ENCODE results near the gene OR10Z1.

The OR10Z1 gene, protein sequence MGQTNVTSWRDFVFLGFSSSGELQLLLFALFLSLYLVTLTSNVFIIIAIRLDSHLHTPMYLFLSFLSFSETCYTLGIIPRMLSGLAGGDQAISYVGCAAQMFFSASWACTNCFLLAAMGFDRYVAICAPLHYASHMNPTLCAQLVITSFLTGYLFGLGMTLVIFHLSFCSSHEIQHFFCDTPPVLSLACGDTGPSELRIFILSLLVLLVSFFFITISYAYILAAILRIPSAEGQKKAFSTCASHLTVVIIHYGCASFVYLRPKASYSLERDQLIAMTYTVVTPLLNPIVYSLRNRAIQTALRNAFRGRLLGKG

DNA sequence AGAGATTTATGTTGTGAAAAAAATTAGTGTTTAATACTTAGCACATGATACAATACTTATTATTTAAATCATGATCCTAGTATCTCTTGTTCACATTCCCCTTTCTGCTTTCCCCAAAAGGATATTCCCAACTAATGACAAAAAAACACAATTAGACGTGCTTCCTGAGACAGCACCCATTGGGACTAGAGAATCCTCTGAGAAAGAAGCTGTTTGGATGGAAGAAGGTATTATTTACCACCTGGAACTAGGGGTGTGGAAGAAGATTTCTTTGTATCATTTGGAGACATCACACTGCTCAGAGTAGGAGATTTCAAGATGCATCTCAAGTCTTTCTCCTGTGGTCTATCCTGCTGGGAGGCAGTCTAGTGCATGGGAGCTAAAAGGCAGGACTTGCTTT, at the start of gene OR10Z1:
OR10Z1 (plus strand) TSS at position 301 of the 400 bp plus-strand sequence. CDS start 1,171 bp downstream, outside the sequence.
- DNase-seq: no peak

DNA sequence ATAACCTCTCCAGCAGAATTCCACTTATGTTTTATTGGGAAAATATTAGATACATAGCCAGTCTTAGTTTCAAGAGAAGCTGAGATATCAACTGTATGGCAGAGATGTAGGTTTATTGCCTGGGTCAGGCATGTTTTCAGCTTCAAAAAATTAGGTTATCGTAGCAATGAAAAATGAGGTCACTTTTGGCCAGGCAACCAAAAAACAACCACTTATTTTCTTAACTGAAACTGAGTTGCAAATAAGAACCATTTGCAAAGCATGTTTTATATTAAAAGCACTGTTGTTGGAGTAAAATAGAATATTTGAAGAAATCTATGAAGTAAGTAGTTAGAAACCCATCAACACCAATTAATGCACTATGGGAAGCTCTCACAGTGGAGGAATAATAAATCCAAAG, 45.4 kb upstream of the OR10Z1 start:
- DNase-seq: no peak

DNA sequence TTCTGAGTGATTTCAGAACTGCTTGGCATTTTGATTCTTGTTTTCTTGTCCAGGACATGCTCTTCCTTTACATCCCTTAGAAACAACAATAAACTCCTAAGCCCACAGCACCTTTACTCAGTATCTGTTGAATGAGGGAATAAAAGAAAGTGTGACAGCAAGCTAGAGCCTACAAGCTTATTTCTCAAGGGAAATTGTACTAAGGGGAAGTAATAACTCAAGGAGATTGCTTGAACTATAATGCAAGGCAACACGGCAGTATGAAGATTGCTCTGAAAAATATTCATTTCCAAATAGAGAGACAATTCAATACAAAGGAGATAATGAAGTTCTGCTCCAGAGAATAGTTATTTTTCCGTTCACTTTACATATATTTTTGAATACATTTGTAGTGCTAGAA, 41.2 kb upstream of the OR10Z1 start:
- no peak for DNase-seq

DNA sequence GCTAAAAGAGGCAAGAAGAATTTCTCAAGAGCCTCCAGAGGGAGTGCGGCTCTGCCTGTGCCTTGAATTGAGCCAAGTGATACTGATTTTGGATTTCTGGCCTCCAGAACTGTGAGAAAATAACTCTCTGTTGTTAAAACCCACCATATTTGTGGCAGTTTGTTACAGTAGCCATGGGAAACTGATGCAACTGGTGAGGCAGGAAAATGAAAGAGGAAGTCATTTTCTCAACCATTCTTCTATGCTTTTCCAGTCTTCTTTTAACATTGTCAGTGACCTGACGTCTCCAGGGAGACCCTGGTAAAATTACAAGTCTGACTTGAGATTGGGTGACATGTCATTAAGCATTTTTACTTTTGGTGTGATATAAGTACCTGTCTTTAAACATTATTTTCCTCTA, 40.5 kb upstream of the OR10Z1 start:
- DNase-seq: no peak

DNA sequence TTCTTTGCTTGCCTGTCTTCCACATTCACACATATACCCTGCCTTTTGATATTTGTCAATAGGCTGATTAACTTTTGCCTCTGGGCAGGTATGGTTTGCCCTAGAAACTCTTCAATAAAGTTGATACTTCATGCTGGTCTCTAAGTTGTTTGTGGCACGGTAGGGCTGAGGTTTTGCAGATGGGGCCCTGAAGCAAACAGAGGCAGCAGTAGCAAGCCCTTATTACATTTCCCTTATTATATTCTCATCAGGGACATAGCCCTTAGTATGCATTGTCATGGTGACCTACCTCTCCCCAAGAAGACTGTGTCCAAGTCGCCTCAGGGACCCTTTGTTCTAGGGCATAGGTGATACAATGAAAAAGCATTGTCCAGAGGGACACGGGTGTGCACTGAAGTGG, 34.6 kb upstream of the OR10Z1 start, which contains the start of gene OR6P1:
OR6P1 (minus strand) TSS at position 101 of the 400 bp plus-strand sequence. CDS start 6,976 bp downstream, outside the sequence.
- no peak for DNase-seq

DNA sequence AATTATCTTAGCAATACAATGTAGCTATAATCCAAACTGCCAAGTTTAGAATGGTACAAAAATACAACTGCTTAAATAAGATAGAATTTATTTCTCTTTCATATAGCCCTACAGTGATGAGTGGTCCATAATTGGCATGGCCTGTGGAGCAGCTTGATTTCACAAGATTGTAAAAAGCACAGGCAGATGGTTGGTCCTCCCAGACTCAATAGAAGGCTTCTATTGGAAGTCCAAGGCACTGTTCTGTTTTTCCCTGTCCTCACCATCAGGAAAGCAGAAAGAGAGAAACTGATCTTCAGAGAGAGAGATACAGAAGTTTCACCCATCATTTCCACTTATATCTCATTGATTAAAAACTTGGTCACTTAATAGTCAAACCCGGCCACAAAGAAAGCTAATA, 32.8 kb upstream of the OR10Z1 start:
- DNase-seq: no peak

DNA sequence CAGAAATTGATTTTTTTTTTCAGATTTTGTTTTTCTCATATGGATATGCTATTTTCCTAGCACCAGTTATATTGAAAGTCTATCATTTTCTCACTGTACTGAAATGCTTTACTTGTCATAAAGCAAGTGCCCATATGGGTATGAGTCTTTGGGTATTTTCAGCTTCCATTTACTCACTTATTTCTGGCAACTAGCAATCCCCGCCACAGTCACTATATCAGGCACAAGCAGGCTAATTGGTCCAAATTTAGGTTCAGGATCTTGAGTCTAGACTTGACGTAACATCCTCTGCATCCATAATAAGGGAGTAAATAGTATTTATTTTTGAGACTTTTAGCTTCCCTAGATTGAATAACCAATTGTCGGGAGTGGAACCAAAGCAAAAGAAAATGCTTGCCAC, 27.5 kb upstream of the OR10Z1 start:
- no peak for DNase-seq

DNA sequence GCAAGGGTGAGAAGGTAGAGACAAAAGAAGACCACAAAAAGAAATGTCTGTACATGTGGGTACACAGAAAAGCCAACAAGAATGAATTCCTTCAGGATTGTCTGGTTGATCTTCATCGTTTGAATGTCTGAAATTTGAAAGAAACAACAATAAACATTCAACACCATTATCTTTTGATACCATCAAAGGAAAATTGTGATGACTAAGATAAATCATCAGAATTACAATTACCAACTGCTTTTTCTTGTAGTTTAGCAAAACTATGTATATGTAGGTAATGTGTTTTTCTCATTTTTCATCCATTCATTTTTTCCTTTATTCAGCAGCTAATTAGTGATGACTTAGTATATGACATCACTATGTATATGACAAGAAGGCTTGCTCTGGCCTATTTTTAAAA, 25.3 kb upstream of the OR10Z1 start, which contains the start of gene OR10X1:
OR10X1 (minus strand) TSS at position 167 of the 400 bp plus-strand sequence; CDS start at position 167, 0 bp downstream.
- no peak for DNase-seq

DNA sequence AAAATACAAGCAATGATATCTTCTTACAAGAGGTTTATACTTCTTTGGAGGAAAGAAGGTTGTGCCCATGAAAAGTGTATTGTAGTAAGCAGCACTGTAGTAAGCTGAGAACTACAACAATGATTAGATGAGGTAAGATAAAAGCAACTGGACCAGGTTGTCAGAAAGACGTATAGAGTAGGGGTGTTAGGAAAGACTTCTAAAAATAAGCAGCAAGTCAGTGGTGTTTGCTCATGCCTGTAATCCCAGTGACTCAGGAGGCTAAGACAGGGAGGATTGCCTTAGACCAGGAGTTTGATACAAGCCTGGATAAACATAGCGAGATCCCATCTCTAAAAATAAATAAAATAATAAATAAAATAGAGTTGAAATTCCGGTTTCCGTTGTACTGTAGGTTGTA, 21.1 kb upstream of the OR10Z1 start:
- DNase-seq: no peak

DNA sequence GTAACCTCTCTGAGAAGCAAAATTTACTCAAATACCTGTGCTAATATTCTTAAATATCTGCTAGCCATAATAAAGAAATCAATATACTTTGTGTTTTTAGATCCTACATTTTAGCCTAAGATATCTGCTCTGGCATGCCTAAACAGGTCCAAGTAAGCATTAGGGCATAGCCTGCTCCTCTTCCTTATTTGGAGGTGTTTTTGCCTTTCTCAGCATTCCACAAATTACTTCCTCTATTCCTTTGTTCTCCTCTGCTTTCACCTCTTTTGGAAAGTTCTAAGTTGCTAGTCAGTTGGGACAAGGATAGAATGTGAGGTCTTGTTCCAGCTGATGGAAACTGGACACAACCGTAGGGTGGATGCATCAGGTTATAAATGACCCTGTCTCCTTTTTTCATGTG, 18.1 kb upstream of the OR10Z1 start:
- DNase-seq: no peak

DNA sequence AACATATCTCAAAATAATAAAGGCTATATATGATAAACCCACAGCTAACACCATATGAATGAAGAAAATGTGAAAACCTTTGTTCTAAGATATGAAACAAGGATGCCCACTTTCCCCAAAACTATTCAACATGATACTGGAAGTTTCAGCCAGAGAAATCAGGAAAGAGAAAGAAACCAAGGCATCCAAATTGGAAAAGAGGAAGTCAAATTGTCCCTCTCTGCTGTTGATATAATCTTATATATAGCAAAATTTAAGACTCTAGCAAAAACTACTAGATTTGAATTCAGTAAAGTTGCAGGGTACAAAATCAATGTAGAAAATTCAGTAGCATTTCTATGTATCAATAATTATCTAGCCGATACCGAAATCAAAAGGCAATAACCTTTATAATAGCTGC, 4.3 kb upstream of the OR10Z1 start:
- no peak for DNase-seq

DNA sequence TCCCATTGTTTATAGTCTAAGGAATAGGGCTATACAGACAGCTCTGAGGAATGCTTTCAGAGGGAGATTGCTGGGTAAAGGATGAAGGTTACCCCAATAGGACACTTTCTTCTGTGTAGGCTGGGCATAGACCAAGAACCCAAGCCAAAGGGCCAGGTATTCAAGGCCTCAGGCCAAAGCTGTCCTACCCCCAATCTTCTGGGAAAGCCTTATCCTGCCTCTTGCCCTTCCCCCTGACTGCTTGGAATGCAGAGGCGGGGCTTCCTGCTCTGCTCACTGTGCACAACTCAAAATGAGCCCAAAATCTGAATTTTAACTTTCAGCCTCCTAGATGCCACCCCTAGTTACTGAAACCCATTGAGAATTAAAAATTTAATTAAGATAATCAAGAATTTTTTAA, 2.2 kb downstream of the OR10Z1 start:
- no peak for DNase-seq

DNA sequence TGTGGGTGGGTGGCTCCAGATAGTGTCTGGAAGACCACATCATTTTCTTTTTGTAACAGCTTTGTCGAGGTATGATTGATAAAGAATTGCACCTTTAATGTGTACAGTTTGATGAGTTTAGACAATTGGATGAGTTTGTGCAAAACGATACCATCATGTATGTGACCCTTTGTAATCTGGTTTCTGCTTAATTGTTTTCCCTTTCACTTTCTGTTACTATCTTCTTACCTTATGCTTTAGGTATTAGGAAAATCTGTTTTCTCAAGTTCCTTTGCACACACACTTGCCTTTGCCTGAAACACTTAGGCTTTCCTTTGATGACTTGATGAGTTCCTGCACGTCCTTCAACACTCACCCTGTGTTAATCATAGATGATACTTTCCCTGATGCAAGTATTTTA, 6.8 kb downstream of the OR10Z1 start:
- no peak for DNase-seq

DNA sequence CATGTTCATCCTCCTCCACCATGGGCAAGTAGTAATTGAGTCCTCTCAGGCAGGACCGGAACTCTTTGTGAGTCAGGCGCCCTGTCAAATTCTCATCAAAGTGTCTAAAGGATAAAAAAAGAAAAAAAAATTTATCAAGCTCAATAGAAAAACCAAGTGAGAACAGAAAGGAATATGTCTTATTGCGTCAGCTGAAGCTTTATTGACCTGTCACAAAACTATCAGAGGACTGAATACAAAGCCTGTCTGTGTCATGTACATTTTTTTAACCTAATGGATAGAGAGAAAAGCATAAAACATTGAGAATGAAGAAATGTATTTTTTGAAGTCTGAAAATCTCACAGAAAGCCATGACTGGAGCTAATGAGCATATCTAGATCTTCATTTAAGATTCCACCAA, 8.7 kb downstream of the OR10Z1 start:
- no peak for DNase-seq

DNA sequence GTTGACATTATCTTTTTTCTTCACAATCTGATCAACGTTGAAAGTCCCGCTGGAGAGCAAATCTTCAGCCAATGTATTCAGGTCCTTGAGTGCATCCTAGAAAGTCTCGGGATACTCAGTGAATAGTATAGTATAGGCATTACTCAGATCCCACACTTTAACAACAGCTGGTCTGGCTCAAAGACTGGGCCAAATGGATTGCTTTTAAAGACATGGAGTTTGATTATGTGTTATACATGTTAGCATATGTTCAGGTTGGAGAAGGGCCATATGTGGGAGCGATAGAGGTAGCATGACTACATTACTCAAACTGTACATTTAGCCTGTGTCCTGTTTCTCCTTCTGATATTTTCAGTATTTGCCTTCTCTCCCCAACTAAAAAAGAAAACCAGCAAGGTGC, 33.1 kb downstream of the OR10Z1 start:
- no peak for DNase-seq

DNA sequence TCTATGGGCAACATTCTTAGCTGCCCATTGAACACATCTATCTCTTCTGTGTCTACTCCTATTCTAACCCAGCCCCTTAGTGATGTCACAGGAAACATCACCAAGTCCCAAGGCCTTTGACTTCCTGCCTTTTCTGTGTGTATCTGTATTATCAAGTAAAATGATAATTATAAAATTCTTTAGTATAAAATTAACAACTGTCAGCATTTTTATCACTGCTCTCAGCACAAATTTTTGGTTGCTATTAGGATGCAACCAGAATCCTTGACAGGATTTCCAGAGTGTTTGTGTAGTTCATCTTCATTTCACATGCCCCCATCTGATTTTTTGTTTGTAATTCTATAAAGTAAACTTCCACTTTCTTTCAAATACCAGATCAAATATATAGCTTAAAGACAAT, 33.8 kb downstream of the OR10Z1 start:
- no peak for DNase-seq

DNA sequence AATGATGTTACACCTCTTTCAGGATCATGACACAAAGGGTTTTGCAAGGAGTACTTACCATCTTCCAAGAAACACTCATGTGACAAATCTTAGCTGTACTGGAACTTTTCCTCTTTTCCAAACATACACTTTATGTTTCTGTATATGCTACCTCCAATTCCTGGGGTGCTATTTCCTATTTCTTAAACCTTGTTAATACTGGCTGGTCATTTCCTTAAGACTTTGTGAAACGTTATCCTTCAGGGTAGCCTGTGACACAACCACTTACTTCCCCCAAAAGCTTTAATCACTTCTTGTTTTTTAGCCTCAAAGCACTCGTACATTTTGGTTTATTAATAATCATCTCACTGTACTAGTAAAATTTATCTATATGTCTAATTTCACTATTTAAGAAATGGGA, 39.4 kb downstream of the OR10Z1 start:
- DNase-seq: no peak

DNA sequence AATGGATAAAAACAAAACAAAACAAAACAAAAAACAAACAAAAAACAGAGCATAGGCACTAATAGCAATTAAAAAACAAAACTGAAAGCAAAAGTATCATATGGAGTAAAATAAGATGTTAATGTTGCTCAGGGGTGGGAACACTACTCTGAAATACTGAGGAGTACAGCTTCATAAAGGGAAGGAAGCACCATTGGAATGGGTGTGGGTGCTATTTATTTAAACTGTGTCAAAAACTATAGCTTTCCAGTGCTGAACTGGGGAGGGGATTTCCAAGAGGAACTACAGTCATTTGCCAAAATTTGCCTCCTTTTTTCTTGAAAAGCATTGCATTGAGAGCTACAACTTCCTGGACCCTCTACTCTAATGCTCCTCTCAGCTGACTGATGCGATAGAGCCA, 41.4 kb downstream of the OR10Z1 start:
- no peak for DNase-seq

DNA sequence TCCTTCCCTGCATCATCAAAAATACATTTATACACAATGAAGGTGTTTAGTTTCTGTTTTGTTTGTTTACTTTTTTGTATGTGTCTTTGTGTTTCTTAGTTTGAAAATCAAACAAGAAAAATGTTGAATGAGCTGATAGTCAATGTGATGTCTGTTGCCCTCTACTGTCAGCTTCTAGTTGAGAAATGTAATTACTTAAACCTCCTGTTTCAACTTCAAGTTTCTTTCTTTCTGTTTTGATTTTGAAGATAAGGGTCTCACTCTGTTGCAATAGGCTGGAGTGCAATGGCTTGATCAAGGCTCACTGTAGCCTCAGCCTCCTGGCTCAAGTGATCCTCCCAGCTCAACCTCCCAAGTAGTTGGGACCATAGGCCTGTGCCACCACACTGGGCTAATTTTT, 44.0 kb downstream of the OR10Z1 start:
- no peak for DNase-seq

DNA sequence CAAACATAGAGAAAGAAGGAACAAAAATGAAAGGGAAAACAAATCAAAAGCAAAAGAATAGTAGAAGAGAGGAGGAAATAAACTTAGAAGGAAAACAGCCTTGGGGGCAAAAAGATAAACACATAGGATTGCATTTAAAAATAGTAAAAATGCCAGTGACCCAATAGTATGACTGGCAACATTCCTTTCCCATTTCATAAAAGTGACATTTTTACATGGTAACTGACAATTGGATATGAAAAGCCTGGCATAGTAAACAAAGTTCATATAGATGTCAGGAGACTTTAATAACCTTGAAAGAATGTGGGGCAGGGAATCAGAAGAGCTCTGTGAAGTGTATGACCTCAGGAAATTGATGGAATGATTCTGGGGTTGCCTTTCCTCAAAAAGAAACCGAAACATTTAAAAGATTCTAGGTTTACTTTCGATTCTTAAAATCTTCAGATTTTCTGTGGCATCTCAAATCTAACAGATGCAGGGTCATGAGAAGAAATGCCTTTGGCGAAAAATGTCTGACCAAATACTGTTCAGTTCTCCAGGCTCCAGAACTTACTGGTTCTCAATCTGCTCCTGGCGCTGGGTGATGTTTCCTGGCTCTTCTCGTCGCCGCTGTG, 47.8 kb downstream of the OR10Z1 start:
- DNase-seq: no peak

DNA sequence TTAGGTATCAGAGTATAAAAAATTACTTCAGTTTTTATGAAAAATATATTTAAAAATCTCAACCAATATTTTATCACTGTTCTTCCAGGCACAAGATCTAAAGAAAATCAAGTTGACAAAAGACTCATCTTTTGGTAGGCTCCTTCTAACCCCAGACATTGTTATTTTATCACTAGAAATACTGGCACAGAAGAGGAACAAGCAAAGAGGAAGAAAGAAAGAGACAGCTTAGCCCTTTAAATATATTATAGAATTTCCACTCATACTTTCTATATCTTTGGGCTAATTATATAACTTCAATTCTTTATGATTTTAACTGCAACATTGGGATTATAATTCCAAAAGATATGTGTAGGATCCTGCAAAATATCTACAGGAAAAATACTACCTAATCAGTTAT, 49.0 kb downstream of the OR10Z1 start:
- DNase-seq: no peak

DNA sequence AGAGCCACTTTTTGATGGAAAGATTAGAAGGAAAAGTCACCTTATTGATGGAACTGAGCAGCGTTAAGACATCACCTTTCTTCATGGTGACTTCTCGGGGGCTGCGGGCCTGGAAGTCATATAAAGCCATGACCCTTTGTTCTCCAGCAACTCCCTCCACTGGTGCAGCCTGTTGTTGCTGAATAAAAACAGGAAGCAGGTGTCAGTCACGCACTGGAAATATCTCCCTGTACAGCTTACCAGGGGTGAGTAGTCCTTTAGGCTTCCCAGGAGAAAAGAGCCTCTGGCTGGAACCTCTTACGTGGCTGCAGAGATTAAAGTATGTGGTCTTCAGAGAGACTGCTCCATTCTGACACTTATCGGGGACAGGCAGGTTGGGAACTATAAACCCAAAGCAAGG, 49.5 kb downstream of the OR10Z1 start:
- DNase-seq: no peak

Measured in activated CD4-positive, CD25-positive, alpha-beta regulatory T cell treated with anti-CD3 and anti-CD28 coated beads, Interleukin-2, amount 50 U/mL, for 72 hours (primary cell).